Activated naive CD8-positive, alpha-beta T cell treated with anti-CD3 and anti-CD28 coated beads, Interleukin-2, amount 50 U/mL, for 16 hours (primary cell): ENCODE data around the gene PARD3B.

ENCODE experiments used
- DNase-seq: peaks from one replicate; pipeline ENCODE4 v3.0.0-alpha.2; 2020; ENCODE audit warnings: low read depth, low spot score

PARD3B gene

DNA sequence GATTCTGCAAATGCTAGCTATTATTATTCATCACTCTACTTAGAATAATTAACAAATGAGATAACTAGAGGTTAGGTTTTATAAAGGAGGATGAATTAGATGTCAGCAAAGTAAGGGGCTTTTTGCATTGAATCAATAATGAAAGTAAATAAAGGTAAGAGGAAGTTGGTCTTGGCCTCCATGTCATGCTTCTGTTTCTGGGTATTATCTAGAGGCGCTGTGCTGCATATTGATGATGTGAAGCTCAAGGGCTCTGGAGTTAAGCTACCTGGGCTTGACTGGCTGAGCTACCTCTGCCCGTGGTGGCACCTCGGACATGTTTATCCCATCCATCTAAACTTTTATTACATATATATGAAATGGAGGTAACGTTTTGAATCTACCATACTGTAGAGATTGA lies 350.9 kb downstream of the PARD3B start:
- no peak for DNase-seq

- no peak for DNase-seq
These were observed 352.3 kb downstream of the PARD3B start for GRCh38 chr2:204897561-204897960.

DNA sequence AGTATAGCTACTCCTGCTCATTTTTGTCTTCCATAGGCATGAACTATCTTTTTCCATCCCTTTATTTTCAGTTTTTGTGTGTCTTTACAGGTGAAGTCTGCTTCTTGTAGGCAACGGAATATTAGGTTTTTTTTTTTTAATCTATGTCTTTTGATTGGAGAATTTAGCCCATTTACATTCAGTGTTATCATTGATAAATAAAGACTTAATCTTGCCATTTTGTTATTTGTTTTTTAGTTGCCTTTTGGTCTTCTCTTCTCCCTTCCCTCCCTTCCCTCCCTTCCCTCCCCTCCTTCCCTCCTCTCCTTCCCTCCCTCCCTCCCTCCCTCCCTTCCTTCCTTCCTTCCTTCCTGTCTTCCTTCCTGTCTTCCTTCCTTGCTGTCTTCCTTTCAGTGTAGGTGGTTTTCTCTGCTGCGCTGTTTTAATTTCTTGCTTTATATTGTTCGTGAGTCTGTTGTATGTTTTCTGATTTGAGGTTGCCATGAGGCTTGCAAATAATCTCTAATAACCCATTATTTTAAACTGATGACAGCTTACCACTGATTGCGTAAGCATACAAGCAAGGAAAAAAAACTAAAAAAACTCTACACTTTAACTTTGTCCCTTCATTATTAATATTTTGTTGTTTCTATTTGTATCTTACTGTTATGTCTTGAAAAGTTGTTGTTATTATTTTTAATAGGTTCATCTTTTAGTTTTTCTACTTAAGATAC lies 353.8 kb downstream of the PARD3B start:
- no peak for DNase-seq

DNA sequence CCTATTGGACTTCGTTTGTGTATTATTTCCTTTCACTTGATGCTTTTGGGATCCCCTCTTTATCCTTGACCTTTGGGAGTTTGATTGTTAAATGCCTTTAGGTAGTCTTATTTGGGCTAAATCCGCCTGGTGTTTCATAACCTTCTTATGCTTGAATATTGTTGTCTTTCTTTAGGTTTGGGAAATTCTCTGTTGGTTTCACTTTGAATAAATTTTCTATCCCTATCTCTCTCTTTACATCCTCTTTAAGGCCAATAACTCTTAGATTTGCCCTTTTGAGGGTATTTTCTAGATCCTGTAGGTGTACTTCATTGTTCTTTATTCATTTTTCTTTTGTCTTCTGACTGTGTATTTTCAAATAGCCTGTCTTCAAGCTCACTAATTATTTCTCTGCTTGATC lies 354.7 kb downstream of the PARD3B start:
- no peak for DNase-seq

DNA sequence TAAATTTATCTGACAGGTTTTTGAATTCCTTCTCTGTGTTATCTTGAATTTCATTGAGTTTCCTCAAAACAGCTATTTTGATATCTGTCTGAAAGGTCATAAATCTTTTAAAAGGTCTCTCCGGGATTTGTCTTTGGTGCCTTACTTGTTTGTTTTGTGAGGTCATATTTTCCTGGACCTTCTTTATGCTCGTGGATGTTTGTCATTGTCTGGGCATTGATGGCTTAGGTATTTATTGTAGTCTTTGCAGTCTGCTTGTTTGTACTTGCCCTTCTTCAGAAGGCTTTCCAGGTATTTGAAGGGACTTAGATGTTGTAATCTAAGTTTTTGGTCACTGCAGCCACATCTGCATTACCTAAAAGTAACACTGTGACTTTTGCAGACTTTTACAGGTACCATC lies 355.2 kb downstream of the PARD3B start:
- no peak for DNase-seq

DNA sequence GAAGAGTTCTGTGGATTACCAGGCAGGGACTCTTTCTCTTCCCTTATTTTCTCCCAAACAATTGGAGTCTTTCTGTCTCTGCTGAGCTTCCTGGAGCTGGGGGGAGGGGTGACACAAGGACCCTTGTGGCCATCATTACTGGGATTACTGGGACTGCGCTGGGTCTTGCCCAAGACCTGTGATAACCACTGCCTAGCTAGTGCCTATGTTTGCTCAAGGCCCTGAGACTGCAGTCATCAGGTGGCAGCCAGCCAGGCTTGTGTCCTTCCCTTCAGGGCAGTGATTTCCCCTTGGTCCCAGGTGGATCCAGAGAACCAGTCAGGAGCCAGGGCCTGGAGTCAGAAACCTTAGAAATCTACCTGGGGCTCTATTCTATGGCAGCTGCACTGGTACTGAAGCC lies 355.6 kb downstream of the PARD3B start:
- no peak for DNase-seq

GRCh38 chr2:204901591-204901990 lies 356.3 kb downstream of the PARD3B start:
- no peak for DNase-seq

DNA sequence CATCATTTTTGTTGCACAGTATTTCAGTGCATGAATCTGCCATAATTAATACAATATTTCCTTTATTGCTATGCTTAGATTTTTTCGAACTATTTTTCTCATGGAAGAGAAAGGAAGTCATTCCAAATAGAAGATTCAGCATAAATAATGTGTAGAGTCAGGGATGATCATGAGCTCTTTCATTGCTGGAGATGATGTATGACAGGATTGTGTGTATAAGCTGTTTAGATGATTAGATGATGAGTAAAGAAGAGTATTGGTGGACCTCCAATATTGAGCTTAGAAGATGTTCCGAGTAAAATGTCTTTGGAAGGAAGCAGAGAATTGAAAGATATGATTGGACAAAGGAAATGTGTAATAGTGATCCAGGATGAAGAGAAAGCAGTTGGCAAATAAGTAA lies 364.5 kb downstream of the PARD3B start:
- DNase-seq, result no peak

GRCh38 chr2:204913312-204913711 lies 368.0 kb downstream of the PARD3B start:
- DNase-seq, result no peak

DNA sequence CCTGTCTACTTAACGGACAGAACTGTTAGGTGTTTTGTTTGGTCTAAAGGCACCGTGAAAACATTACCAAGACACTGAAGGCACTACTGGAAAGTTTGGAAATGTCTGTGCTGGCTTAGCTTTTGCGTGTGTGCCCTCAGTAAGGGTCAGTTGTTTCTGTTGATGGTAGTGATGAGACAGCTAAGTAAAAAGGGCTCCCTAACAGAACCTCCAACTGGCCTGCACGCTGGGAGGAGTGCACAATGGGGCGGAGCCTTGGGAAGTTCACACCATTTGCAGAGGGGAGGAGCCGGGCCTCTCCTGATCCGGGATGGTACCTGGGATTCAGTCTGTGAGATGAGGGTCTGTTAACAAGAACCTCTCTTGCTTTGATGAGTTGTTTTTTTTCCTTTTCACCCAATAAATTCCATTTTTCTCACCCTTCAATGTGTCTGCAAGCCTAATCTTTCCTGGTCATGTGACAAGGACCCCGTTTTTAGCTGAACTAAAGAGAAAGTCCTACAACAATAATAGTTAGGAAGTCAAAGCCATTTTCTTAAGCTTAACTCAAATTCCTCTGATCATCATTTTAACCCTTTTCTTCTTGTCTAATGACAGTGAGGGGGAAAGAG lies 368.7 kb downstream of the PARD3B start:
- no peak for DNase-seq

DNA sequence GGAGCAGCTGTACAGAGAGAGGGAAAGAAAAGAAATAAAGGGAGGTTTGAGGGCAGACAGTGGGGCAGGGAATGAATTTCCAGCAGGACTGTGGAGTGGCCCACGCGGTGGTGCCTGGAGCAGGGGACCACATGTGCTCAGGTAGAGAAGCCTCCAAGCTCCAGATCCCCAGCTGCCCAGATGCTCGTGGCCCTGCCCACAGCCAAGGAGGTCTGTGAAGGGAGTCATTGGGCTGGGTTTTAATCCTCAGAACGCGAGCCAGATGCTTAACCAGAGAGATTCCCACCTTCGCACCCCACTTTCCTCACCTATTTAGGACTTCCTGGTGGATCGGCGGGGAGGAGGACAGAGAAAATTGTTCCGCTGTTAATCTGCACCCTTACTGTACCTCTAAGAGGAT lies 369.4 kb downstream of the PARD3B start:
- no peak for DNase-seq

DNA sequence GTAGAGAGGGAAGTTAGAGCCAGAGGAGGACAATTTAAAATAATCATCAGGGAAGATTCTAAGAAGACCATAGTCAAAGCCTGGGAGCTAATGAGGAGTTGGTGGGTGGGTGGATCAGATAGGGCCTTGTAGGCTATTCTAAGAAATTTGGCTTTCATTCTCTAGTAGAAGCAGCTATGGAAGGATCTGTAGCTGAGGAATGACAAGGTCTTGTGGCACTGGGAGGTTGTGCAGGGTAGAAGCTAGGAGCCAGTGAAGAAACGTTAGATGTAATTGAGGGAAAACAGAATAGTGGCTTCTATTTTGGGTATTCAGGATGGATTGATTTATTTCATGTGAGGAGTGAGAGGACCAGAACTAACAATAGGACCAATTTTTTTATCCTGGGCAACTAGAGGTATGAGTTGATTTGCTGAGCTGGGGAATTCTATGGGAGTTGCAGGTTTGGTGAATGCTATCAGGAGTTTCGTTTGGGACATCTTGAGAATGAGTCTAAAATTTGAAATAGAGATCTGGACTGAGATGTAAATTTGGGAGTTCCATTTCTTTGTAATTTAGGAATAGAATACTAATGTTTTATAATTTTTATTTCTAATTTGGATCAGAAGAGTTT lies 371.9 kb downstream of the PARD3B start:
- no peak for DNase-seq

- no peak for DNase-seq
These were observed 375.5 kb downstream of the PARD3B start for GRCh38 chr2:204920776-204921175.

DNA sequence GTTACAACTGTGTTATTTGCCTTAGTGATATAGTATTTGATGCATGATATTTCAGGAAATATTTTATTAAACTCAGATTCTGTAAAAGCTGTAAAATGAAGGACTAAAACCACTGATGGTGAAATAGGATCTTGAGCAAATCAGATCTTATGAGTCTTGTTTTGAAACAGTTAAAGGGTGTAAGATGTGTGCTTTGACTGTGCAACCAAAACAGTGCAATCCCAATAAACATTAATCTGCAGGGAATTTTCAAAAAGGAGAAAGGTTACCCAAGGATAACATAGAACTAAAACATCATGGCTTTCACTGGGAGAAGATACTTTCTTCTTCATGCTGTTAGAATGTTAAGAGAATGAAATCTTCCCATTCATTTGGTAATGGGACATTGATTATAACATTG lies 378.7 kb downstream of the PARD3B start:
- no peak for DNase-seq

GRCh38 chr2:204931562-204931961 lies 386.3 kb downstream of the PARD3B start:
- no peak for DNase-seq

DNA sequence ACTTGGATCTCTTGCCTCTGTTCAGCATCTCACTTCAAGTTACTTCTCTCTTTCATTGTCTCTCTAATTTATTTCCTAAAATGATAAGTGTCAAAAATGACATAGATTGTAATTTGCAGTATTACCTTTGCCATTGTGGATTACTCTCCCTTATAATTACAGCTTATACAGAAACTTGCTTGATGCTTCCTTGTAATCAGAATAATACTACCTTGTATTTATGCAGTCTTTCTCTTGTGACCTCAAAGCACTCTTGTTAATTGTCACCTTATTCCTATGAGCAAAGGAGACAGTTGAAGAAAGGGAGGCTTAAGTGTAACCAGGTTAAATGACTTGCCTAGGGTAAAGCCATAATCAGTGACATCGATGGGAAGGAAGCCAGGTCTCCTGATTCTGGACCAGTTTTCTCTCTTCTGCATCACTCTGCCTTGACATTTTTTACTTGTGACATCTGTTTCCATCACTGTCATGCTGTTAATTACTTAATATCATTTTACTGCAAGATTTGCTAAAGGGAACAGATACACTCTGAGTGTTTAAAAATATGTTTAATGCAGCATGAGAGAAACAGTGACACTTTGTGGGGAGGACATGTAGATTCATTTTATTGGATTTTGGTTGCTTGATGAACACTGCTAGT lies 388.6 kb downstream of the PARD3B start:
- DNase-seq, result no peak

DNA sequence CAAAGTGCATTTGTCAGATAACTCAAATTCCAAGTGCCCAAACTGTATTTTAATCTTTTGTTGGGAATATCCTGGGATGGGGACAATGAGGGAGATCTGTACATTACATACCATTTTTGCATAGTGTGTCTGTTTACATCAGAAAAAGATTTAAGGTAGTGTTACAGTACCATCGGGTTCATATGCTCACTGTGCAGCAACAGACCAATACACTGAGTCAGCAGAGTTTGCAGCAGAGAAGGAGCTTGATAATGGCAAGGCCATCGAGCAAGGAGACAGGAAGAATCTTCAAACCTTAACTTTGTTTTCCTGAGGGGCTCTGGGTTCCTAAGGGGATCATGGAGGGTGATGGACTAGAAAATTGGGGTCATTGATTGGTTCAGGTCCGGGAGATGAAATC lies 399.7 kb downstream of the PARD3B start:
- no peak for DNase-seq

GRCh38 chr2:204945376-204945775 lies 400.1 kb downstream of the PARD3B start:
- DNase-seq, result no peak

- DNase-seq, result no peak
These were observed 401.6 kb downstream of the PARD3B start for GRCh38 chr2:204946892-204947291.

- no peak for DNase-seq
These were observed 402.1 kb downstream of the PARD3B start for GRCh38 chr2:204947405-204947804.

- no peak for DNase-seq
These were observed 402.9 kb downstream of the PARD3B start for GRCh38 chr2:204948024-204948763.

GRCh38 chr2:204948822-204949221 lies 403.5 kb downstream of the PARD3B start:
- DNase-seq, result no peak
